HG03439 (cell line): ENCODE measurements around the gene CDIPT.

Source experiments
- ATAC-seq: cut with Tn5 transposase; IDR thresholded peaks from one replicate; pipeline ENCODE4 v1.9.1; 2021; ENCODE audit warnings: mild to moderate bottlenecking, moderate library complexity; ENCODE audit not compliant: unreplicated experiment

Gene CDIPT

DNA sequence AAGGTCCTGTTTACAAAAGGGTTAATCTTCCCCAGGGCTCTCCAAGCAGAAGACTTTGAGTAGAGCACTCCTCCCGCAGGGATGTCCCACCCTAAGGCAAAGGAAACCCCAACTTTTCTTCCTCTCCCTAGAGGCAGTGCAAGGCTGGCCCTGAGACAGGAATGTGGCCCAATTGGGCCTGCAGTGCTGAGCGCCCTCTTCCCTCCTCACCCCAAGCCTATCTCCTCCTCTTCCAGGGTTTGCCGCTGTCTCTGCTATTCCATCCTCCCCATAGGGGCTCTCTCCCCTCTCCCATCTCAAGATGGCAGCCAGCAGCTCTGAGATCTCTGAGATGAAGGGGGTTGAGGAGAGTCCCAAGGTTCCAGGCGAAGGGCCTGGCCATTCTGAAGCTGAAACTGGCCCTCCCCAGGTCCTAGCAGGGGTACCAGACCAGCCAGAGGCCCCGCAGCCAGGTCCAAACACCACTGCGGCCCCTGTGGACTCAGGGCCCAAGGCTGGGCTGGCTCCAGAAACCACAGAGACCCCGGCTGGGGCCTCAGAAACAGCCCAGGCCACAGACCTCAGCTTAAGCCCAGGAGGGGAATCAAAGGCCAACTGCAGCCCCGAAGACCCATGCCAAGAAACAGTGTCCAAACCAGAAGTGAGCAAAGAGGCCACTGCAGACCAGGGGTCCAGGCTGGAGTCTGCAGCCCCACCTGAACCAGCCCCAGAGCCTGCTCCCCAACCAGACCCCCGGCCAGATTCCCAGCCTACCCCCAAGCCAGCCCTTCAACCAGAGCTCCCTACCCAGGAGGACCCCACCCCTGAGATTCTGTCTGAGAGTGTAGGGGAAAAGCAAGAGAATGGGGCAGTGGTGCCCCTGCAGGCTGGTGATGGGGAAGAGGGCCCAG, 50.0 kb downstream of the CDIPT start:
- ATAC-seq, result no peak

DNA sequence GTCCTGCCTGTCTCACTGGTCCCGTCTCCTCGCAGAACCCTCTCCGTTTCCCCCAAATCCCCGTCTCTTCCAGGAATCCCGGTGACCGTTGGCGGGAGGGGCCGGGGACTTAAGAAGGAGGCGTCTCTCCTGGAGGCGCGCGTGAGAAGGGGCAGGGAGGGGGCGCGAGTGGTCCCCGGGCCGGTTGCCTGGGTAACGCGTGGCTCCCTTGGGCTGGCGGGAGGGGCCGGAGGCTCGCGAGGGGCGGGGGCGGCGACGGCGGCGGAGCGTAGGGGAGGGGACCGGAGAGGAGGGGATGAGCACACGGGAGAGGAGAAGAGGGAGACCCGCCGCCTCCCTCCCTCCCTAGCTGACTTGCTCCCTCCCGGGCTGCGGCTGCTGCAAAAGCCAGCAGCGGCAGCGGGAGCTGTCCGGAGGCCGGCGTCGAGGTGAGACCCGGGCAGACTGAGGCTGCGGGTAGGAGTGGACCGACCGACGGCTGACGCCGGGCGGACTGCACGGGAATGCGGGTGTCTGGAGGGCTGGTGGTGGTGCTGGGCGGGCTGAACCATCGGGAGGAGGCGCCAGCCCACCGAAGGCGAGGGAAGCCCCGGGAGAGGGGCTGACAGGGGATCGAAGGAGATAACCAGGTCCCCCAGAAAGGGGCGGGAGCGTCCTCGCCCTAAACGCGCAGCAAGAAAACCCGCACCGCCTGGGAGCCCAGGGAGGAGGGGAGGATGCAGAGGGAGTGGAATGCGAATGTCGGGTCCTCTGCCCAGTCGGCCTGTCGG, 50.9 kb downstream of the CDIPT start, which contains the start of gene PRRT2:
Gene PRRT2 (plus strand): TSS at position 298 of the 770 bp plus-strand sequence. CDS start 862 bp downstream, outside the sequence.
- no peak for ATAC-seq

DNA sequence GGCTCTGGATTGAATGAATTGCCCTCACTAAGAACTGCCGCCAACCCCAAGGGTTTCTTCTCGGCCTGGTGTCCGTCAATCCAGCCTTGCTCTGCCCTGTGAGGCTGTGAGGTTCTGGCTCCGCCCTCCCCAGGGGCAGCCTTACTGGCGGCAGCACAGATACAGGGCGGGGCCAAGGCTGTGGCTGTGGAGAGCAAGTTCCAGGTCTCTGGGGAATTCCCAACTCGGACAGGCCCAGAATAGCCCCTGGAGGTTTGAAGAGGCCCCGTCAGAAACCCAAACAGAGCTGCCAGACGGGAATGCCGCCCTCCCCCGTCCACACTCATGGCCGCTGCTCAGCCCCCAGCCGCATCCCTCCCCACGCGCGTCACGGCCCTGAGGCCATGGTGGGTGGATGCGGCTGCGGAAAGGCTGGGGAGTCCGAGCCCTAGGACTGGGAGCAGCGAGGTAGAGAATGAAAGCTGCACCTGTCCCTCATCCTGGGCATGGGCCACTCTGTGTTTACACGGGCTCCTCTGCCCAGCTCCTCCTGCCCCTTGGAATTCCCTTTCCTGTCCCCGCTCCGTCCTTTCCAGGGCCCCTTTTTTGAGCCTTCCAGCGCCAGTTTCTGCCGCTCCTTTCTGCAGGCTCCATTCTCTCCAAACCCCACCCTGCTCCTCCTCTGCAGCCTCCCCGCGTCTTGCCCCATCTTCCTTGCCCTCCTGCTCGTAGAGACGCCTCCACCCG, 51.7 kb downstream of the CDIPT start:
- ATAC-seq, result peak; percentile 19

- no peak for ATAC-seq
Measured at GRCh38 chr16:29810699-29811169, 52.3 kb downstream of the CDIPT start.

DNA sequence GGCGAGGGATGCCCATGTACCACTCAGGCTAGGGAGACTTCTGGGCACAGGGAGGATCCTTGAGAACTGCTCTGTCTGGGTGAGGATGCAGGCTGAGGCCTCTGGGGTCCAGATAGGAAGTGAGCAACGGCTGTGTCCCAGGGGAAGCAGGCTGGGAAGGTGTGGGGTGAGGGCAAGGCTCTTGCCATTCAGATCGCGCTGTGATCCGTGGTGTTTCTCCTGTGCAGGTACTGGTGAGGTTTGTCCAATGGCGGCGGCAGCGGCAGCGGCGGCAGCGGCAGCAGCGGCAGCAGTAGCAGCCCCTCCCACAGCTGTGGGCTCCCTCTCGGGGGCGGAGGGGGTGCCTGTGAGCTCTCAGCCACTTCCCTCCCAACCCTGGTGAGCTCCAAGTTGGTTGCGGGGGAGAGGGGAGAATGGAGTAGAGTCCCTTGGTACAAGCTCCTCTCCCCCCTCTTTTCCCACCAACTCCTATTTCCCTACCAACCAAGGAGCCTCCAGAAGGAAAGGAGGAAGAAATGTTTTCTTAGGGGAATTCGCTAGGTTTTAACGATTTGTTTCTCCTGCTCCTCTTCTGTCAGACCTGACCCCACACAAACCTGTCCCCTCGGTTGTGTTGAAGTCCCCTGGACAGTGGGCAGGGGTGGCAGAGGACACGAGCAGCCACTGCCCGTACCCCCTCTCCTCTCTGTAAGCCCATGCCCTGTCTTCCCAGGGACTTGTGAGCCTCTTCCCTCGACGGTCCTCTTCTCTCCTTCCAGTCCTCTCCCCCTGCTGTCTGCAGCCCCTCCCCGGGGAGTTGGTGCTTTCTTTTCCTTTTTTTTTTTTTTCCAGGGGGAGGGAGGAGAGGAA, 53.0 kb downstream of the CDIPT start:
- no peak for ATAC-seq

- no peak for ATAC-seq
Measured at GRCh38 chr16:29809031-29809747, 53.8 kb downstream of the CDIPT start.
